GM19467 (cell line): ENCODE measurements around the gene SUN5.
"Not testable (repeated sequence)": the region's sequence is repeated elsewhere in the genome, so short reads cannot be mapped to it uniquely, and the experiment has no call there.

Experiments
- ATAC-seq: cut with Tn5 transposase; IDR thresholded peaks from one replicate; pipeline ENCODE4 v1.9.1; 2021; ENCODE audit warnings: mild to moderate bottlenecking, moderate library complexity; ENCODE audit not compliant: unreplicated experiment

Gene SUN5

GRCh38 chr20:33004141-33004751 lies at the start of gene SUN5:
TSS of gene SUN5 (minus strand) at chr20:33004433. CDS start at chr20:33004340, 93 bp downstream.
- no peak for ATAC-seq

GRCh38 chr20:33053291-33054106 lies 49.3 kb upstream of the SUN5 start, which contains the start of gene BPIFB3:
TSS of gene BPIFB3 (plus strand) at chr20:33053903. CDS start at chr20:33055436, 1,533 bp downstream.
- no peak for ATAC-seq

- ATAC-seq, result no peak
Observed at GRCh38 chr20:33051333-33051732, 47.1 kb upstream of the SUN5 start.

GRCh38 chr20:33046412-33046811 lies 42.2 kb upstream of the SUN5 start:
- ATAC-seq, result no peak

- not testable (repeated sequence) for ATAC-seq
Observed at GRCh38 chr20:33045129-33045721, 41.0 kb upstream of the SUN5 start.

GRCh38 chr20:33043731-33044181 lies 39.5 kb upstream of the SUN5 start:
- no peak for ATAC-seq

GRCh38 chr20:33042983-33043730 lies 38.9 kb upstream of the SUN5 start:
- no peak for ATAC-seq

GRCh38 chr20:33042430-33042829 lies 38.2 kb upstream of the SUN5 start:
- no peak for ATAC-seq

GRCh38 chr20:33038243-33038642 lies 34.0 kb upstream of the SUN5 start:
- ATAC-seq, result no peak

GRCh38 chr20:33037456-33037855 lies 33.2 kb upstream of the SUN5 start:
- no peak for ATAC-seq

- ATAC-seq, result no peak
Observed at GRCh38 chr20:33034901-33035492, 30.8 kb upstream of the SUN5 start.

GRCh38 chr20:33034115-33034514 lies 29.9 kb upstream of the SUN5 start:
- ATAC-seq, result no peak

GRCh38 chr20:33033381-33033780 lies 29.1 kb upstream of the SUN5 start:
- ATAC-seq, result no peak

- no peak for ATAC-seq
Observed at GRCh38 chr20:33032555-33032954, 28.3 kb upstream of the SUN5 start.

- ATAC-seq, result no peak
Observed at GRCh38 chr20:33031531-33031930, 27.3 kb upstream of the SUN5 start, which contains the start of gene BPIFB6. TSS of gene BPIFB6 (plus strand) at chr20:33031648. CDS start at chr20:33031648, 0 bp downstream.

GRCh38 chr20:33030569-33030968 lies 26.3 kb upstream of the SUN5 start:
- no peak for ATAC-seq

GRCh38 chr20:33030076-33030475 lies 25.8 kb upstream of the SUN5 start:
- no peak for ATAC-seq

- no peak for ATAC-seq
Observed at GRCh38 chr20:33028875-33029274, 24.6 kb upstream of the SUN5 start.

GRCh38 chr20:33027769-33028751 lies 23.8 kb upstream of the SUN5 start:
- ATAC-seq, result no peak
